ENCODE results near the gene BIRC2.

Gene BIRC2

GRCh38 chr11:102405501-102405900 is 58.5 kb downstream of the BIRC2 start:
- in situ Hi-C loops (cut with MboI; ENCODE audit: low pct_unique_long_range_greater_than_20kb, low sequenced_read_pairs, unreplicated experiment), result no loop called here
- no peak for TF ChIP-seq CTCF (IDR thresholded peaks at IDR 0.05; ENCODE audit: extremely low read depth, insufficient read depth, missing control alignments)
- DNase-seq (ENCODE audit: low spot score), result no peak

GRCh38 chr11:102406099-102406498 is 59.1 kb downstream of the BIRC2 start:
- in situ Hi-C loops (cut with MboI; ENCODE audit: low pct_unique_long_range_greater_than_20kb, low sequenced_read_pairs, unreplicated experiment), result no loop called here
- DNase-seq (ENCODE audit: low spot score), result no peak
- no peak for TF ChIP-seq CTCF (IDR thresholded peaks at IDR 0.05; ENCODE audit: extremely low read depth, insufficient read depth, missing control alignments)

GRCh38 chr11:102407901-102408300 is 60.9 kb downstream of the BIRC2 start:
- in situ Hi-C loops (cut with MboI; ENCODE audit: low pct_unique_long_range_greater_than_20kb, low sequenced_read_pairs, unreplicated experiment), result no loop called here
- no peak for DNase-seq (ENCODE audit: low spot score)
- no peak for TF ChIP-seq CTCF (IDR thresholded peaks at IDR 0.05; ENCODE audit: extremely low read depth, insufficient read depth, missing control alignments)

- DNase-seq (ENCODE audit: low spot score), result no peak
- no peak for TF ChIP-seq CTCF (IDR thresholded peaks at IDR 0.05; ENCODE audit: extremely low read depth, insufficient read depth, missing control alignments)
- in situ Hi-C loops (cut with MboI; ENCODE audit: low pct_unique_long_range_greater_than_20kb, low sequenced_read_pairs, unreplicated experiment), result no loop called here
Observed at GRCh38 chr11:102408339-102408738, 61.3 kb downstream of the BIRC2 start.

- no peak for TF ChIP-seq CTCF (IDR thresholded peaks at IDR 0.05; ENCODE audit: extremely low read depth, insufficient read depth, missing control alignments)
- DNase-seq (ENCODE audit: low spot score), result no peak
- in situ Hi-C loops (cut with MboI; ENCODE audit: low pct_unique_long_range_greater_than_20kb, low sequenced_read_pairs, unreplicated experiment), result no loop called here
Observed at GRCh38 chr11:102410382-102410784, 63.4 kb downstream of the BIRC2 start.

GRCh38 chr11:102411142-102411541 is 64.1 kb downstream of the BIRC2 start:
- no peak for TF ChIP-seq CTCF (IDR thresholded peaks at IDR 0.05; ENCODE audit: extremely low read depth, insufficient read depth, missing control alignments)
- in situ Hi-C loops (cut with MboI; ENCODE audit: low pct_unique_long_range_greater_than_20kb, low sequenced_read_pairs, unreplicated experiment), result no loop called here
- no peak for DNase-seq (ENCODE audit: low spot score)

- DNase-seq (ENCODE audit: low spot score), result no peak
- no peak for TF ChIP-seq CTCF (IDR thresholded peaks at IDR 0.05; ENCODE audit: extremely low read depth, insufficient read depth, missing control alignments)
- in situ Hi-C loops (cut with MboI; ENCODE audit: low pct_unique_long_range_greater_than_20kb, low sequenced_read_pairs, unreplicated experiment), result no loop called here
Observed at GRCh38 chr11:102413497-102413896, 66.5 kb downstream of the BIRC2 start.
